Measurements from ENCODE around the gene SRRM3.
A peak's percentile ranks its signal among the peaks of the same experiment; 100 is the strongest.

SRRM3 gene

GRCh38 chr7:76165106-76165972 is 36.4 kb upstream of the SRRM3 start:
- no peak for DNase-seq

GRCh38 chr7:76165973-76166403 is 35.7 kb upstream of the SRRM3 start:
- Histone ChIP-seq H2AFZ (ENCODE audit: low read depth, low read length) (peak overlapping the region; percentile 86), H3K27me3 (ENCODE audit: control insufficient read depth in 1 of 2, insufficient read depth in 1 of 2, low read length in 2 of 2) (no peaks in the 10 kb centered on the region), H2BK15ac (ENCODE audit: low read depth, poor library complexity, severe bottlenecking) (no peak overlapping the region), H3K9ac (ENCODE audit: low read length) (peak overlapping the region; percentile 89), H3K4me2 (ENCODE audit: low read length, poor library complexity, severe bottlenecking) (peak overlapping the region; percentile 82), H2BK120ac (ENCODE audit: low read depth, low read length) (no peak overlapping the region), H4K91ac (ENCODE audit: low read length) (peak overlapping the region; percentile 6), H3K9me3 (ENCODE audit: control insufficient read depth, low read length) (no peaks in the 10 kb centered on the region), H3K4me1 (ENCODE audit: control insufficient read depth, insufficient read depth, low read depth, low read length) (peaks cover 7% of the 10 kb centered on the region), H3K23ac (ENCODE audit: low read length in 2 of 2) (no peak overlapping the region), H3K4ac (ENCODE audit: low read depth in 1 of 2, low read length in 2 of 2) (peak overlapping the region; percentile 51 to 73), H2AK5ac (ENCODE audit: low read length, severe bottlenecking) (peak overlapping the region; percentile 59), H2BK12ac (ENCODE audit: low read length in 2 of 2) (no peak overlapping the region), H3K36me3 (ENCODE audit: control insufficient read depth in 1 of 2, insufficient read depth in 2 of 2, low read depth in 1 of 2, low read length in 2 of 2) (no peaks in the 10 kb centered on the region), H3K14ac (ENCODE audit: low read length in 2 of 2) (no peak overlapping the region), H3K4me3 (ENCODE audit: insufficient read depth in 1 of 2, low read depth in 1 of 2, low read length in 2 of 2) (peak overlapping the region in 1 of 2 experiments; percentile 86), H3K27ac (ENCODE audit: low read length, poor library complexity, severe bottlenecking) (no peak overlapping the region), H2BK5ac (ENCODE audit: low read depth, low read length, poor library complexity, severe bottlenecking) (no peak overlapping the region), H3K18ac (ENCODE audit: low read depth in 1 of 2, low read length in 2 of 2) (peak overlapping the region; percentile 37 to 64), H3K79me1 (replicated peaks; ENCODE audit: low read length, poor library complexity, severe bottlenecking) (no peaks in the 10 kb centered on the region), H4K8ac (ENCODE audit: low read length) (peak overlapping the region; percentile 82)
- no peak for DNase-seq
- 92% methylated on average over 15 of the region's 15 CpGs for WGBS

More at GRCh38 chr7:76165106-76165972, 36.4 kb upstream of the SRRM3 start:
- WGBS: 98% methylated on average over 19 of the region's 19 CpGs
- H4K8ac ChIP-seq (ENCODE audit: low read length): no peak overlapping the region
- no peak overlapping the region for H3K9ac ChIP-seq (ENCODE audit: low read length)
- no peak overlapping the region for H2AFZ ChIP-seq (ENCODE audit: low read depth, low read length)
- no peaks in the 10 kb centered on the region for H3K79me1 ChIP-seq (replicated peaks; ENCODE audit: low read length, poor library complexity, severe bottlenecking)
- no peak overlapping the region for H3K4ac ChIP-seq (ENCODE audit: low read depth in 1 of 2, low read length in 2 of 2)
- H3K18ac ChIP-seq (ENCODE audit: low read depth in 1 of 2, low read length in 2 of 2): no peak overlapping the region
- H2BK120ac ChIP-seq (ENCODE audit: low read depth, low read length): no peak overlapping the region
- H2AK5ac ChIP-seq (ENCODE audit: low read length, severe bottlenecking): no peak overlapping the region
- no peak overlapping the region for H2BK5ac ChIP-seq (ENCODE audit: low read depth, low read length, poor library complexity, severe bottlenecking)
- H3K4me1 ChIP-seq (ENCODE audit: control insufficient read depth, insufficient read depth, low read depth, low read length): peaks cover 7% of the 10 kb centered on the region
- no peak overlapping the region for H2BK12ac ChIP-seq (ENCODE audit: low read length in 2 of 2)
- H3K4me2 ChIP-seq (ENCODE audit: low read length, poor library complexity, severe bottlenecking): no peak overlapping the region
- no peaks in the 10 kb centered on the region for H3K36me3 ChIP-seq (ENCODE audit: control insufficient read depth in 1 of 2, insufficient read depth in 2 of 2, low read depth in 1 of 2, low read length in 2 of 2)
- no peak overlapping the region for H4K91ac ChIP-seq (ENCODE audit: low read length)
- no peaks in the 10 kb centered on the region for H3K27me3 ChIP-seq (ENCODE audit: control insufficient read depth in 1 of 2, insufficient read depth in 1 of 2, low read length in 2 of 2)
- H3K9me3 ChIP-seq (ENCODE audit: control insufficient read depth, low read length): no peaks in the 10 kb centered on the region
- H2BK15ac ChIP-seq (ENCODE audit: low read depth, poor library complexity, severe bottlenecking): no peak overlapping the region
- no peak overlapping the region for H3K14ac ChIP-seq (ENCODE audit: low read length in 2 of 2)
- H3K27ac ChIP-seq (ENCODE audit: low read length, poor library complexity, severe bottlenecking): no peak overlapping the region
- H3K4me3 ChIP-seq (ENCODE audit: insufficient read depth in 1 of 2, low read depth in 1 of 2, low read length in 2 of 2): no peak overlapping the region
- no peak overlapping the region for H3K23ac ChIP-seq (ENCODE audit: low read length in 2 of 2)

GRCh38 chr7:76166404-76167255 is 35.1 kb upstream of the SRRM3 start:
- no peak overlapping the region for H2BK120ac ChIP-seq (ENCODE audit: low read depth, low read length)
- peak overlapping the region; percentile 93 to 95 for H3K18ac ChIP-seq (ENCODE audit: low read depth in 1 of 2, low read length in 2 of 2)
- H2BK12ac ChIP-seq (ENCODE audit: low read length in 2 of 2): peak overlapping the region in 1 of 2 experiments; percentile 37
- no peak overlapping the region for H3K27ac ChIP-seq (ENCODE audit: low read length, poor library complexity, severe bottlenecking)
- peak; percentile 96 for DNase-seq
- peaks cover 7% of the 10 kb centered on the region for H3K4me1 ChIP-seq (ENCODE audit: control insufficient read depth, insufficient read depth, low read depth, low read length)
- peak overlapping the region in 1 of 2 experiments; percentile 56 for H3K23ac ChIP-seq (ENCODE audit: low read length in 2 of 2)
- H4K91ac ChIP-seq (ENCODE audit: low read length): peak overlapping the region; percentile 6
- H3K9me3 ChIP-seq (ENCODE audit: control insufficient read depth, low read length): no peaks in the 10 kb centered on the region
- no peaks in the 10 kb centered on the region for H3K27me3 ChIP-seq (ENCODE audit: control insufficient read depth in 1 of 2, insufficient read depth in 1 of 2, low read length in 2 of 2)
- peak overlapping the region; percentile 91 for H4K8ac ChIP-seq (ENCODE audit: low read length)
- peak overlapping the region; percentile 82 for H3K4me2 ChIP-seq (ENCODE audit: low read length, poor library complexity, severe bottlenecking)
- H3K4ac ChIP-seq (ENCODE audit: low read depth in 1 of 2, low read length in 2 of 2): peak overlapping the region; percentile 73 to 93
- no peak overlapping the region for H2BK5ac ChIP-seq (ENCODE audit: low read depth, low read length, poor library complexity, severe bottlenecking)
- H2BK15ac ChIP-seq (ENCODE audit: low read depth, poor library complexity, severe bottlenecking): no peak overlapping the region
- H3K9ac ChIP-seq (ENCODE audit: low read length): peak overlapping the region; percentile 89
- 7% methylated on average over 66 of the region's 67 CpGs for WGBS
- H3K14ac ChIP-seq (ENCODE audit: low read length in 2 of 2): peak overlapping the region in 1 of 2 experiments; percentile 97
- peak overlapping the region; percentile 83 to 86 for H3K4me3 ChIP-seq (ENCODE audit: insufficient read depth in 1 of 2, low read depth in 1 of 2, low read length in 2 of 2)
- no peaks in the 10 kb centered on the region for H3K79me1 ChIP-seq (replicated peaks; ENCODE audit: low read length, poor library complexity, severe bottlenecking)
- H3K36me3 ChIP-seq (ENCODE audit: control insufficient read depth in 1 of 2, insufficient read depth in 2 of 2, low read depth in 1 of 2, low read length in 2 of 2): no peaks in the 10 kb centered on the region
- H2AK5ac ChIP-seq (ENCODE audit: low read length, severe bottlenecking): peak overlapping the region; percentile 59
- peak overlapping the region; percentile 97 for H2AFZ ChIP-seq (ENCODE audit: low read depth, low read length)

All from mesenchymal stem cell (in vitro differentiated cells and primary cell).